A549 treated with dexamethasone at 1 μM for 4 hours (cell line): ENCODE measurements around the gene PLAAT2. TPM values are rescaled to one million over a fixed set of nuclear protein-coding genes. Genes with fewer than 3 reads are reported as not detected.

Source experiments
- total RNA-seq: library from RNA; stranded (reverse); fragments of 200-300 nt; extraction: Qiagen RNA extraction; gene quantifications from 5 replicates; pipeline ENCODE4 v1.2.3, GENCODE V29; 2022

Gene PLAAT2
- total RNA-seq, result 0.70 to 1.7 TPM (median 0.97 TPM) in 5 replicates

GRCh38 chr11:63563201-63564055, at the start of gene PLAAT2:
PLAAT2 (minus strand) TSS chr11:63563379; CDS start chr11:63563324, 55 bp downstream.

GRCh38 chr11:63536669-63537292, 26.4 kb downstream of the PLAAT2 start, which contains the start of gene PLAAT4:
PLAAT4 (plus strand) TSS chr11:63536808; CDS start chr11:63536869, 61 bp downstream.

GRCh38 chr11:63505857-63506528, 57.2 kb downstream of the PLAAT2 start, which contains the start of gene LGALS12:
LGALS12 (plus strand) TSS chr11:63506084; CDS start chr11:63506459, 375 bp downstream.

Other genes with a start within 250 kb of the PLAAT2 start
- not detected in 5 replicates for gene SLC22A9, start 193.6 kb downstream of the PLAAT2 start, total RNA-seq
- 0.02 to 0.07 TPM (median 0.05 TPM) in 3 of 5 replicates, not detected in the others for gene PLAAT5, start 72.2 kb downstream of the PLAAT2 start, total RNA-seq
- not detected in 5 replicates for gene LGALS12, start 57.3 kb downstream of the PLAAT2 start, total RNA-seq
- 1.5 to 2.1 TPM (median 1.6 TPM) in 5 replicates for gene PLAAT4, start 26.6 kb downstream of the PLAAT2 start, total RNA-seq
- 55.6 to 69.3 TPM (median 59.2 TPM) in 5 replicates for gene PLAAT3, start 51.1 kb upstream of the PLAAT2 start, total RNA-seq
- gene ATL3, start 108.0 kb upstream of the PLAAT2 start, total RNA-seq, result 31.8 to 45.9 TPM (median 41.4 TPM) in 5 replicates
- 101 to 115 TPM (median 110 TPM) in 5 replicates for gene RTN3, start 118.1 kb upstream of the PLAAT2 start, total RNA-seq
- gene ZFTA, start 205.4 kb upstream of the PLAAT2 start, total RNA-seq, result 3.8 to 5.6 TPM (median 5.1 TPM) in 5 replicates